ENCODE results near the gene FAM163B.

GRCh38 chr9:133540698-133541025 lies 68.5 kb downstream of the FAM163B start:
- no peak for TF ChIP-seq CTCF (IDR thresholded peaks at IDR 0.05)
- no peak for TF ChIP-seq POLR2A (IDR thresholded peaks at IDR 0.05)
